ENCODE results near the gene CNTROB.
A peak's percentile ranks its signal among the peaks of the same experiment; 100 is the strongest.
"Not testable (repeated sequence)": the region's sequence is repeated elsewhere in the genome, so short reads cannot be mapped to it uniquely, and the experiment has no call there.

CNTROB gene

GRCh38 chr17:7947651-7948050 is 15.6 kb downstream of the CNTROB start:
- H3K36me3 ChIP-seq (ENCODE audit: insufficient read depth, low read length): peaks cover 61% of the 10 kb centered on the region
- H3K27ac ChIP-seq (ENCODE audit: low read depth, low read length): no peak overlapping the region
- H3K4me1 ChIP-seq (ENCODE audit: insufficient read depth, low read length): peaks cover 7% of the 10 kb centered on the region
- no peaks in the 10 kb centered on the region for H3K27me3 ChIP-seq (ENCODE audit: control insufficient read depth in 1 of 2, insufficient read depth in 2 of 2, low read length in 2 of 2)
- H3K9me3 ChIP-seq (ENCODE audit: low read length): no peaks in the 10 kb centered on the region
- no peak overlapping the region for H3K9ac ChIP-seq (ENCODE audit: low read length)
- no peak overlapping the region for H3K4me3 ChIP-seq (ENCODE audit: low read depth in 1 of 2, low read length in 2 of 2)

GRCh38 chr17:7950578-7950977 is 18.6 kb downstream of the CNTROB start:
- H3K4me1 ChIP-seq (ENCODE audit: insufficient read depth, low read length): peaks cover 8% of the 10 kb centered on the region
- no peaks in the 10 kb centered on the region for H3K9me3 ChIP-seq (ENCODE audit: low read length)
- no peaks in the 10 kb centered on the region for H3K27me3 ChIP-seq (ENCODE audit: control insufficient read depth in 1 of 2, insufficient read depth in 2 of 2, low read length in 2 of 2)
- H3K27ac ChIP-seq (ENCODE audit: low read depth, low read length): no peak overlapping the region
- no peak overlapping the region for H3K9ac ChIP-seq (ENCODE audit: low read length)
- H3K4me3 ChIP-seq (ENCODE audit: low read depth in 1 of 2, low read length in 2 of 2): no peak overlapping the region
- peaks cover 39% of the 10 kb centered on the region for H3K36me3 ChIP-seq (ENCODE audit: insufficient read depth, low read length)

- Histone ChIP-seq H3K36me3 (ENCODE audit: insufficient read depth, low read length) (peaks cover 32% of the 10 kb centered on the region), H3K27me3 (ENCODE audit: control insufficient read depth in 1 of 2, insufficient read depth in 2 of 2, low read length in 2 of 2) (no peaks in the 10 kb centered on the region), H3K27ac (ENCODE audit: low read depth, low read length) (peak overlapping the region; percentile 53), H3K4me3 (ENCODE audit: low read depth in 1 of 2, low read length in 2 of 2) (no peak overlapping the region), H3K4me1 (ENCODE audit: insufficient read depth, low read length) (peaks cover 15% of the 10 kb centered on the region), H3K9ac (ENCODE audit: low read length) (no peak overlapping the region), H3K9me3 (ENCODE audit: low read length) (no peaks in the 10 kb centered on the region)
Measured at GRCh38 chr17:7951143-7951792, 19.3 kb downstream of the CNTROB start.

DNA sequence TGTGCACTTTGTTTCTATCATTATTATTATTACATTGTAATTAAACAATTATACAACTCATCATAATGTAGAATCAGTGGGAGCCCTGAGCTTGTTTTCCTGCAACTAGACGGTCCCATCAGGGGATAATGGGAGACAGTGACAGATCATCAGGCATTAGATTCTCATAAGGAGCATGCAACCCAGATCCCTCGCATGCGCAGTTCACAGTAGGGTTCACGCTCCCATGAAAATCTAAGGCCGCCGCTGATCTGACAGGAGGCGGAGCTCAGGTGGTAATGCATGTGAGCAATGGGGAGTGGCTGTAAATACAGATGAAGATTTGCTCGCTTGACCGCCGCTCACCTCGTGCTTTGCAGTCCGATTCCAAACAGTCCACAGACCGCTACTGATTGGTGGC is 21.3 kb downstream of the CNTROB start:
- not testable (repeated sequence) for H3K27ac ChIP-seq (ENCODE audit: low read depth, low read length); H3K9ac ChIP-seq (ENCODE audit: low read length)
- H3K36me3 ChIP-seq (ENCODE audit: insufficient read depth, low read length): peaks cover 14% of the 10 kb centered on the region

DNA sequence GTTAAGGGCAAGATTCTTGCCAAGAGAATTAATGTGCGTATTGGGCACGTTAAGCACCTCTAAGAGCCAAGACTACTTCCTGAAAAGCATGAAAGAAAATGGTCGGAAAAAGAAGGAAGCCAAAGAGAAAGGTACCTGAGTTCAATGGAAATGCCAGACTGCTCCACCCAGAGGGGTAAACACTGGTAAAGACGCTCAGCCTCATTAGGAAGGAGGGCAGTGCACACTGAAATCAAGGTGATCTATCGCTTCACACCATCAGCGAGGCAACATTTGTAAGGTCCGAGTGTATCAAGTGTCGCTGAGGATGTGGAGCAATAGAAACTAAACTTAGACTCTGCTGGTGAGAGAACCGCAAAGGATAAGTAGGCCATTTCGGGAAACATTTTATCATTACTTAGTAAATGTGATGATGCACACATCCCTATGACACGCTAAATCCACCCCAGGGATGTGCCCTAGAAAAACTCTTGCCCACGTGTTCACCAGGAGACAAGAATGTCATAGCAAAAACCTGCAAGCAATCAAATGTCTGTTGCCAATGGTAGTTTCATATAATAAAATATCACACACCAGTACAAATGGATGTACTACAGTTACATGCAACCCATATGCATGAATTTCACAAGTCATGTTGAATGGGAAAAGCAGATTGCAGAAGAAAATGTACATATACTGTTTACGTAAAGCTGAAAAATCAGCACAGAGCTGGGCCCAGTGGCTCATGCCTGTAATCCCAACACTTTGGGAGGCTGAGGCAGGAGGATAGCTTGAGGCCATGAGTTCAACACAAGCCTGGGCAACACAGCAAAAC is 23.6 kb downstream of the CNTROB start:
- H3K9ac ChIP-seq (ENCODE audit: low read length): no peak overlapping the region
- peaks cover 21% of the 10 kb centered on the region for H3K4me1 ChIP-seq (ENCODE audit: insufficient read depth, low read length)
- H3K36me3 ChIP-seq (ENCODE audit: insufficient read depth, low read length): no peaks in the 10 kb centered on the region
- no peaks in the 10 kb centered on the region for H3K27me3 ChIP-seq (ENCODE audit: control insufficient read depth in 1 of 2, insufficient read depth in 2 of 2, low read length in 2 of 2)
- no peak overlapping the region for H3K4me3 ChIP-seq (ENCODE audit: low read depth in 1 of 2, low read length in 2 of 2)
- H3K27ac ChIP-seq (ENCODE audit: low read depth, low read length): peak overlapping the region; percentile 31
- H3K9me3 ChIP-seq (ENCODE audit: low read length): no peaks in the 10 kb centered on the region

More for the DNA sequence above, 21.3 kb downstream of the CNTROB start:
- H3K4me3 ChIP-seq (ENCODE audit: low read depth in 1 of 2, low read length in 2 of 2); H3K27me3 ChIP-seq (ENCODE audit: control insufficient read depth in 1 of 2, insufficient read depth in 2 of 2, low read length in 2 of 2); H3K9me3 ChIP-seq (ENCODE audit: low read length): not testable (repeated sequence)
- peaks cover 21% of the 10 kb centered on the region for H3K4me1 ChIP-seq (ENCODE audit: insufficient read depth, low read length)

DNA sequence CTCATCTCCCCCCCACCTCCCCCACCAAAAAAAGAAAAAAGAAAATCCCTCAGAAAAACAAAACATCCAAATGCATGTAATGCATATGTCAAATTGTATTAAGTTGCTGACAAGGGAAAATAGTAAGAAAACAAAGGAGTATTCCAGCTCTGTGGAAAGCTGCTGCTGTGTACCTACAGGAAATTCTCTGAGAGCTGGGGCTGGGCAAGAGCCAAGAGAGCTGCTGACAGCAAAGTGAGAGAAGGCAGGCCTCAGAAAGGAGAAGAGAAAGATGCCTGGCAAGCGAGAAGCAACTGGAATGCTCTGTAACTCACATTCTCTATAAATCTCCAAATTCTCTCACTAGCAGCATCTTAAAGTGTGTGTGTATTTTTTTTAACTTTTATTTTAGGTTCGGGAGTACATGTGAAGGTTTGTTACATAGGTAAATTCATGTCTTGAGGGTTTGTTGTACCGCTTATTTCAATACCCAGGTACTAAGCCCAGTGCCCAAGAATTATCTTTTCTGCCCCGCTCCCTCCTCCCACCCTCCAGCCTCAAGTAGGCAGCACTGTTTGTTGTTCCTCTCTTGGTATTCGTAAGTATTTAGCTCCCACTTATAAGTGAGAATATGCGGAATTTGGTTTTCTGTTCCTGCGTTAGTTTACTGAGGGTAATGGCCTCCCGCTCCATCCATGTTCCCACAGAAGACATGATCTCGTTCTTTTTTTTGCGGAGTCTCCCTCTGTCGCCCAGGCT is 24.4 kb downstream of the CNTROB start:
- peak overlapping the region; percentile 31 for H3K27ac ChIP-seq (ENCODE audit: low read depth, low read length)
- no peaks in the 10 kb centered on the region for H3K9me3 ChIP-seq (ENCODE audit: low read length)
- H3K4me1 ChIP-seq (ENCODE audit: insufficient read depth, low read length): peaks cover 21% of the 10 kb centered on the region
- H3K36me3 ChIP-seq (ENCODE audit: insufficient read depth, low read length): no peaks in the 10 kb centered on the region
- H3K9ac ChIP-seq (ENCODE audit: low read length): no peak overlapping the region
- peak overlapping the region in 1 of 2 donors; percentile 27 for H3K4me3 ChIP-seq (ENCODE audit: low read depth in 1 of 2, low read length in 2 of 2)
- H3K27me3 ChIP-seq (ENCODE audit: control insufficient read depth in 1 of 2, insufficient read depth in 2 of 2, low read length in 2 of 2): no peaks in the 10 kb centered on the region

GRCh38 chr17:7959503-7960253 is 27.7 kb downstream of the CNTROB start:
- Histone ChIP-seq H3K4me1 (ENCODE audit: insufficient read depth, low read length) (peaks cover 14% of the 10 kb centered on the region), H3K9ac (ENCODE audit: low read length) (no peak overlapping the region), H3K4me3 (ENCODE audit: low read depth in 1 of 2, low read length in 2 of 2) (no peak overlapping the region), H3K27ac (ENCODE audit: low read depth, low read length) (no peak overlapping the region), H3K36me3 (ENCODE audit: insufficient read depth, low read length) (no peaks in the 10 kb centered on the region), H3K27me3 (ENCODE audit: control insufficient read depth in 1 of 2, insufficient read depth in 2 of 2, low read length in 2 of 2) (no peaks in the 10 kb centered on the region), H3K9me3 (ENCODE audit: low read length) (no peaks in the 10 kb centered on the region)

- H3K27me3 ChIP-seq (ENCODE audit: control insufficient read depth in 1 of 2, insufficient read depth in 2 of 2, low read length in 2 of 2): no peaks in the 10 kb centered on the region
- no peaks in the 10 kb centered on the region for H3K36me3 ChIP-seq (ENCODE audit: insufficient read depth, low read length)
- H3K27ac ChIP-seq (ENCODE audit: low read depth, low read length): no peak overlapping the region
- no peak overlapping the region for H3K9ac ChIP-seq (ENCODE audit: low read length)
- H3K4me3 ChIP-seq (ENCODE audit: low read depth in 1 of 2, low read length in 2 of 2): no peak overlapping the region
- no peaks in the 10 kb centered on the region for H3K9me3 ChIP-seq (ENCODE audit: low read length)
- H3K4me1 ChIP-seq (ENCODE audit: insufficient read depth, low read length): peaks cover 5% of the 10 kb centered on the region
Measured at GRCh38 chr17:7961421-7961820, 29.4 kb downstream of the CNTROB start.

- no peak overlapping the region for H3K4me3 ChIP-seq (ENCODE audit: low read depth in 1 of 2, low read length in 2 of 2)
- no peak overlapping the region for H3K9ac ChIP-seq (ENCODE audit: low read length)
- no peak overlapping the region for H3K27ac ChIP-seq (ENCODE audit: low read depth, low read length)
- H3K4me1 ChIP-seq (ENCODE audit: insufficient read depth, low read length): no peaks in the 10 kb centered on the region
- H3K36me3 ChIP-seq (ENCODE audit: insufficient read depth, low read length): no peaks in the 10 kb centered on the region
- no peaks in the 10 kb centered on the region for H3K9me3 ChIP-seq (ENCODE audit: low read length)
- no peaks in the 10 kb centered on the region for H3K27me3 ChIP-seq (ENCODE audit: control insufficient read depth in 1 of 2, insufficient read depth in 2 of 2, low read length in 2 of 2)
Measured at GRCh38 chr17:7967751-7968150, 35.7 kb downstream of the CNTROB start.

DNA sequence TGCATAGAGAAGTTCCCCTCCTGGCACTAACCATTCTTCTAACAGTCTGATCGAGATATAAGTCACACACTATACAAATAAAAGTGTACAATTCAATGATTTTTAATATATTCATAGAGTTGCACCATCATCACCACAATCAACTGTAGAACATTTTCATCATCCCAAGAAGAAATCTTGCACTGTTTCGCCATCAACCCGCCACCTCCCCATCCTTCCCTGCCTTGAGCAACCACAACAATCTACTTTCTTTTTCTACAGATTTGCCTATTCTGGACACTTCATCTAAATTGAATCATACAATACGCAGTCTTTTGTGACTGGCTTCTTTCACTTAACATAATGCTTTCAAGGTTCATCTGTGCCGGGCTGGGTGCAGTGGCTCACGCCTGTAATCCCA is 37.4 kb downstream of the CNTROB start:
- no peak overlapping the region for H3K27ac ChIP-seq (ENCODE audit: low read depth, low read length)
- H3K4me3 ChIP-seq (ENCODE audit: low read depth in 1 of 2, low read length in 2 of 2): no peak overlapping the region
- no peaks in the 10 kb centered on the region for H3K9me3 ChIP-seq (ENCODE audit: low read length)
- no peaks in the 10 kb centered on the region for H3K4me1 ChIP-seq (ENCODE audit: insufficient read depth, low read length)
- H3K27me3 ChIP-seq (ENCODE audit: control insufficient read depth in 1 of 2, insufficient read depth in 2 of 2, low read length in 2 of 2): no peaks in the 10 kb centered on the region
- no peaks in the 10 kb centered on the region for H3K36me3 ChIP-seq (ENCODE audit: insufficient read depth, low read length)
- H3K9ac ChIP-seq (ENCODE audit: low read length): no peak overlapping the region

DNA sequence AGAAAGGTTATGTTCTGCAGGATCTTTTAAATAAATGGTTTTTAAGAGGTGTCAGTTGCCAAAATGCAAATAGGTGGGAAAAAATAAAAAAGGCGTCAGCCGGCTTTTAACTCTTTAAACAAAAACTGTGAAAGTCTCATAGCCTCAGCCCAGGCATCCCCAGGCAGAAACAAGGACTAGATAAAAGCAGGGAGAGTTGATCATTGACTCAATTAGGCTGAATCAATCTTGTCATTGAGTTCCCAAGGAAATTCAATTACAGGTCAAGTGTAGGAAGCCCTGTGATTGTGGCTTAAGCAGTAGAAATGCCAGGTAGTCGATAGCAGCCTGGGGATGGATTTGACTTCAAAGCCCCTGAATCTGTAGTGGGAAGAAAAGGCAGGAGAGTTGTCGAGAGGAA is 39.6 kb downstream of the CNTROB start:
- Histone ChIP-seq H3K27ac (ENCODE audit: low read depth, low read length) (no peak overlapping the region), H3K36me3 (ENCODE audit: insufficient read depth, low read length) (no peaks in the 10 kb centered on the region), H3K9ac (ENCODE audit: low read length) (no peak overlapping the region), H3K27me3 (ENCODE audit: control insufficient read depth in 1 of 2, insufficient read depth in 2 of 2, low read length in 2 of 2) (no peaks in the 10 kb centered on the region), H3K4me3 (ENCODE audit: low read depth in 1 of 2, low read length in 2 of 2) (no peak overlapping the region), H3K9me3 (ENCODE audit: low read length) (peaks cover 4% of the 10 kb centered on the region), H3K4me1 (ENCODE audit: insufficient read depth, low read length) (no peaks in the 10 kb centered on the region)

All from muscle layer of colon (tissue), 2 donors.